Glutamatergic neuron (in vitro differentiated cells): ENCODE measurements around the gene TOB2. TPM values are rescaled to one million over a fixed set of nuclear protein-coding genes. Genes with fewer than 3 reads are reported as not detected.
"Not testable (repeated sequence)": the region's sequence is repeated elsewhere in the genome, so short reads cannot be mapped to it uniquely, and the experiment has no call there.

ENCODE experiments used
- DNase-seq: peaks from one replicate; pipeline ENCODE4 v3.0.0; 2022
- H3K27ac Mint-ChIP-seq: one replicate; pipeline ENCODE4 v1.8.0; 2020; ENCODE audit warnings: mild to moderate bottlenecking, mixed read lengths, inconsistent platforms; ENCODE audit not compliant: unreplicated experiment
- H3K27me3 Mint-ChIP-seq: one replicate; pipeline ENCODE4 v1.8.0; 2020; ENCODE audit warnings: mild to moderate bottlenecking, moderate library complexity, mixed read lengths, inconsistent platforms; ENCODE audit not compliant: unreplicated experiment
- H3K36me3 Mint-ChIP-seq: one replicate; pipeline ENCODE4 v1.8.0; 2020; ENCODE audit warnings: mild to moderate bottlenecking, mixed read lengths, inconsistent platforms; ENCODE audit not compliant: unreplicated experiment
- H3K4me1 Mint-ChIP-seq: one replicate; pipeline ENCODE4 v1.8.0; 2020; ENCODE audit warnings: mild to moderate bottlenecking, low read depth, mixed read lengths, inconsistent platforms; ENCODE audit not compliant: unreplicated experiment
- H3K4me3 Mint-ChIP-seq: one replicate; pipeline ENCODE4 v1.8.0; 2020; ENCODE audit warnings: mild to moderate bottlenecking, mixed read lengths, inconsistent platforms; ENCODE audit not compliant: unreplicated experiment
- H3K9me3 Mint-ChIP-seq: one replicate; pipeline ENCODE4 v1.8.0; 2020; ENCODE audit warnings: mild to moderate bottlenecking, moderate library complexity, mixed read lengths, inconsistent platforms; ENCODE audit not compliant: unreplicated experiment
- CTCF ChIP-seq: fragments of 200-600 bp; sonication (generic); IDR thresholded peaks from one replicate; pipeline ENCODE4 v1.5.0; 2021; ENCODE audit not compliant: partially characterized antibody, unreplicated experiment
- total RNA-seq: library from RNA; stranded (reverse); fragmentation: NEBNext Ultra II Directional; extraction: Animal tissue kit (Norgen Biotek cat#: 25700); gene quantifications from one replicate; pipeline ENCODE4 v1.2.1, GENCODE V29; 2021; ENCODE audit not compliant: unreplicated experiment

TOB2 gene
- total RNA-seq, 1 donor from 2014 or later: 43.3 TPM

GRCh38 chr22:41442240-41442792, 4.3 kb downstream of the TOB2 start:
- Mint-ChIP-seq H3K27ac (peak overlapping the region; percentile 73), H3K36me3 (no peaks in the 10 kb centered on the region), H3K9me3 (peaks cover 10% of the 10 kb centered on the region), H3K27me3 (peaks cover 4% of the 10 kb centered on the region), H3K4me3 (peak overlapping the region; percentile 92), H3K4me1 (peaks cover 14% of the 10 kb centered on the region)
- no peak for DNase-seq
- TF ChIP-seq CTCF: no peak

GRCh38 chr22:41440511-41440910, 6.1 kb downstream of the TOB2 start:
- DNase-seq, H3K36me3 Mint-ChIP-seq, H3K4me3 Mint-ChIP-seq, H3K27ac Mint-ChIP-seq, H3K27me3 Mint-ChIP-seq, H3K9me3 Mint-ChIP-seq: not testable (repeated sequence)
- H3K4me1 Mint-ChIP-seq: peaks cover 17% of the 10 kb centered on the region

- no peak for DNase-seq
- TF ChIP-seq CTCF: no peak
- peaks cover 19% of the 10 kb centered on the region for H3K4me1 Mint-ChIP-seq
- H3K27me3 Mint-ChIP-seq: no peaks in the 10 kb centered on the region
- no peaks in the 10 kb centered on the region for H3K36me3 Mint-ChIP-seq
- H3K4me3 Mint-ChIP-seq: no peak overlapping the region
- no peaks in the 10 kb centered on the region for H3K9me3 Mint-ChIP-seq
- no peak overlapping the region for H3K27ac Mint-ChIP-seq
Observed at GRCh38 chr22:41437198-41437597, 9.4 kb downstream of the TOB2 start.

GRCh38 chr22:41436322-41437113, 10.1 kb downstream of the TOB2 start:
- H3K27ac Mint-ChIP-seq: no peak overlapping the region
- H3K36me3 Mint-ChIP-seq: no peaks in the 10 kb centered on the region
- TF ChIP-seq CTCF: no peak

GRCh38 chr22:41435560-41435959, 11.0 kb downstream of the TOB2 start:
- no peak for DNase-seq
- no peak overlapping the region for H3K27ac Mint-ChIP-seq
- H3K36me3 Mint-ChIP-seq: no peaks in the 10 kb centered on the region
- H3K27me3 Mint-ChIP-seq: no peaks in the 10 kb centered on the region
- H3K4me1 Mint-ChIP-seq: peaks cover 18% of the 10 kb centered on the region
- H3K9me3 Mint-ChIP-seq: peaks cover 3% of the 10 kb centered on the region
- no peak for TF ChIP-seq CTCF
- no peak overlapping the region for H3K4me3 Mint-ChIP-seq

More at GRCh38 chr22:41436322-41437113, 10.1 kb downstream of the TOB2 start:
- Mint-ChIP-seq H3K9me3 (peaks cover 3% of the 10 kb centered on the region), H3K4me3 (no peak overlapping the region), H3K4me1 (peaks cover 18% of the 10 kb centered on the region), H3K27me3 (no peaks in the 10 kb centered on the region)
- DNase-seq: no peak

- Mint-ChIP-seq H3K4me1 (peaks cover 20% of the 10 kb centered on the region), H3K27ac (peak overlapping the region; percentile 33)
- H3K27me3 Mint-ChIP-seq, H3K36me3 Mint-ChIP-seq, H3K9me3 Mint-ChIP-seq, DNase-seq, H3K4me3 Mint-ChIP-seq: not testable (repeated sequence)
Observed at GRCh38 chr22:41434361-41435003, 12.1 kb downstream of the TOB2 start.

GRCh38 chr22:41433480-41433879, 13.1 kb downstream of the TOB2 start:
- not testable (repeated sequence) for DNase-seq, H3K36me3 Mint-ChIP-seq, H3K27me3 Mint-ChIP-seq, H3K4me3 Mint-ChIP-seq, H3K27ac Mint-ChIP-seq, H3K9me3 Mint-ChIP-seq
- peaks cover 12% of the 10 kb centered on the region for H3K4me1 Mint-ChIP-seq
